ENCODE measurements around the gene NDUFS6. TPM values are rescaled to one million over a fixed set of nuclear protein-coding genes. Genes with fewer than 3 reads are reported as not detected.

The NDUFS6 gene
- total RNA-seq: 26.4 TPM
- long read RNA-seq, transcript NDUFS6-201 (4 exons, 1,082 nt): major isoform, 11 of 16 reads
- long read RNA-seq, partial matches to known transcripts: 2 of 16 reads
- long read RNA-seq, other reads (novel, unspliced or antisense): 2 of 16 reads

- peak; percentile 95 for DNase-seq (ENCODE audit: low spot score)
These were observed at the start of gene NDUFS6 for GRCh38 chr5:1801222-1801966. NDUFS6 (plus strand) TSS chr5:1801407; CDS start chr5:1801418, 11 bp downstream.

GRCh38 chr5:1751864-1752822 is 49.1 kb upstream of the NDUFS6 start:
- DNase-seq (ENCODE audit: low spot score): peak; percentile 60

- DNase-seq (ENCODE audit: low spot score): peak; percentile 73
These were observed 48.3 kb upstream of the NDUFS6 start for GRCh38 chr5:1752881-1753280.

- DNase-seq (ENCODE audit: low spot score): peak; percentile 71
These were observed 47.7 kb upstream of the NDUFS6 start for GRCh38 chr5:1753490-1753889.

GRCh38 chr5:1754531-1755220 is 46.5 kb upstream of the NDUFS6 start:
- DNase-seq (ENCODE audit: low spot score): peak; percentile 76

GRCh38 chr5:1755321-1755949 is 45.8 kb upstream of the NDUFS6 start:
- no peak for DNase-seq (ENCODE audit: low spot score)

GRCh38 chr5:1756481-1756880 is 44.7 kb upstream of the NDUFS6 start:
- no peak for DNase-seq (ENCODE audit: low spot score)

GRCh38 chr5:1757511-1757910 is 43.7 kb upstream of the NDUFS6 start:
- peak; percentile 82 for DNase-seq (ENCODE audit: low spot score)

- DNase-seq (ENCODE audit: low spot score): no peak
These were observed 42.6 kb upstream of the NDUFS6 start for GRCh38 chr5:1758574-1758973.

- peak; percentile 59 for DNase-seq (ENCODE audit: low spot score)
These were observed 41.7 kb upstream of the NDUFS6 start for GRCh38 chr5:1759378-1759970.

GRCh38 chr5:1760231-1760630 is 41.0 kb upstream of the NDUFS6 start:
- DNase-seq (ENCODE audit: low spot score): no peak

GRCh38 chr5:1760656-1761452 is 40.4 kb upstream of the NDUFS6 start:
- peak; percentile 81 for DNase-seq (ENCODE audit: low spot score)

- DNase-seq (ENCODE audit: low spot score): no peak
These were observed 39.8 kb upstream of the NDUFS6 start for GRCh38 chr5:1761453-1761755.

- DNase-seq (ENCODE audit: low spot score): peak; percentile 71
These were observed 38.9 kb upstream of the NDUFS6 start for GRCh38 chr5:1762121-1762882.

- DNase-seq (ENCODE audit: low spot score): no peak
These were observed 38.2 kb upstream of the NDUFS6 start for GRCh38 chr5:1762883-1763547.

GRCh38 chr5:1763548-1763911 is 37.7 kb upstream of the NDUFS6 start:
- no peak for DNase-seq (ENCODE audit: low spot score)

GRCh38 chr5:1763960-1764605 is 37.1 kb upstream of the NDUFS6 start:
- DNase-seq (ENCODE audit: low spot score): peak; percentile 73

- DNase-seq (ENCODE audit: low spot score): peak; percentile 24
These were observed 36.6 kb upstream of the NDUFS6 start for GRCh38 chr5:1764606-1764960.
